Activated naive CD4-positive, alpha-beta T cell treated with anti-CD3 and anti-CD28 coated beads, Interleukin-2, amount 10 ng/mL, durations not matched to agents 7 days and 5 days (primary cell): ENCODE measurements around the gene BCR.
"Not testable (repeated sequence)": the region's sequence is repeated elsewhere in the genome, so short reads cannot be mapped to it uniquely, and the experiment has no call there.

ENCODE experiments used
- CTCF ChIA-PET: fragments of 350-600 bp; sonication (Branson Sonifier 250); formaldehyde crosslinking; loops from one replicate; lab custom pipeline; 2021; ENCODE audit warnings: antibody characterized with exemption; lab: Charles Lee
- DNase-seq: peaks from one replicate; pipeline ENCODE4 v3.0.0-alpha.2; 2020
- H3K27ac Mint-ChIP-seq: one replicate; pipeline ENCODE4 v1.8.0; 2021; ENCODE audit warnings: mild to moderate bottlenecking, moderate library complexity, mixed read lengths
- H3K27me3 Mint-ChIP-seq: one replicate; pipeline ENCODE4 v1.8.0; 2021; ENCODE audit warnings: mild to moderate bottlenecking, mixed read lengths
- H3K36me3 Mint-ChIP-seq: one replicate; pipeline ENCODE4 v1.8.0; 2021; ENCODE audit warnings: mixed read lengths
- H3K4me1 Mint-ChIP-seq: one replicate; pipeline ENCODE4 v1.8.0; 2021; ENCODE audit warnings: mixed read lengths
- H3K4me3 Mint-ChIP-seq: one replicate; pipeline ENCODE4 v1.8.0; 2021; ENCODE audit warnings: mild to moderate bottlenecking, moderate library complexity, mixed read lengths
- H3K9me3 Mint-ChIP-seq: one replicate; pipeline ENCODE4 v1.8.0; 2021; ENCODE audit warnings: mixed read lengths

BCR gene

DNA sequence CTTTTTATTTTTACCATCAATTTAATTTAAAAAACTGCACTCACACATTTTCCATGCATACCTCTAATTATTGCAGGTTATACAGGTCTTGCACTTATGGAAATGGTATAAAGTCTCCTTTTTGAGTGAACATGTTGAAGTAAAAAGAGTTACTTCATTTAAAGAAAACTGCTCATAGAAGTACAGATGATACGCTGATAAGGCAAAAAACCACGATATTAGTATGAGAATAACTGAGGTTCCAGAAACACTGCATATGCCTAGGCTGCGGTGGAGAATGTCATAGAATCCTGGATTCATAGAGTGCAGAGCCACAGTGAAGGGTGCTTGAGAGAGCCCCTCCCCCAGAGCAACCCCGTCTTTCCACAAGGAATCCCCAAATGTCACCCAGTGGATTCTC is 175.8 kb downstream of the BCR start:
- Mint-ChIP-seq H3K27me3 (peaks cover 45% of the 10 kb centered on the region), H3K4me3 (no peak overlapping the region), H3K9me3 (no peaks in the 10 kb centered on the region), H3K27ac (no peak overlapping the region), H3K4me1 (peaks cover 6% of the 10 kb centered on the region), H3K36me3 (no peaks in the 10 kb centered on the region)
- no peak for DNase-seq
- CTCF ChIA-PET, result no interaction called here

- CTCF ChIA-PET, result interaction anchor here (1.2 kb wide), 1 partner anchor 29 kb away, joined by 3 read pairs; no protein-coding TSS in a partner anchor
- Mint-ChIP-seq H3K27ac (no peak overlapping the region), H3K27me3 (peaks cover 45% of the 10 kb centered on the region), H3K9me3 (no peaks in the 10 kb centered on the region), H3K4me3 (no peak overlapping the region), H3K4me1 (peaks cover 6% of the 10 kb centered on the region), H3K36me3 (no peaks in the 10 kb centered on the region)
- no peak for DNase-seq
These were observed 176.7 kb downstream of the BCR start for GRCh38 chr22:23357053-23357452.

GRCh38 chr22:23359583-23360123 is 179.3 kb downstream of the BCR start:
- CTCF ChIA-PET, result no interaction called here
- Mint-ChIP-seq H3K27me3 (peaks cover 35% of the 10 kb centered on the region), H3K4me1 (no peaks in the 10 kb centered on the region), H3K4me3 (no peak overlapping the region), H3K27ac (no peak overlapping the region), H3K9me3 (no peaks in the 10 kb centered on the region), H3K36me3 (no peaks in the 10 kb centered on the region)
- DNase-seq, result no peak

DNA sequence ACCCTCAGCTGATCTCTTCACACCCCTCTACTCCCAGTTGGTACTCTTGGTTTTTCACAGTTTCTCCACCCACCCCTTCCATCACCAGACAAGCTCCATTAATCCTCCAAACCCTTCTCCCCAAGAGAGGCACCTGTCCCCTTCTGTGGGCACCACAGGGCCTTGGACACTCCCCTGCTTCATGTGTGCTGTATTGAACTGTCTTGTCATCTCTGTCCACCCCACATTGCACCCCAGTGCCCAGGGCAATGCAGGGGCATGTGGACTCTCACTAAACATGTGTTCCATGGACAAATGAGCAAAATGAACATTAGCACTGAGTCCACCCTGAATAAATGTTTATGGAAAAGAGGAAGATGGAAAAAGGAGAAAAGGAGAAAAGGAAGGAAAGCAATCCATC is 181.4 kb downstream of the BCR start:
- no peak overlapping the region for H3K4me3 Mint-ChIP-seq
- no peak overlapping the region for H3K27ac Mint-ChIP-seq
- no peaks in the 10 kb centered on the region for H3K9me3 Mint-ChIP-seq
- H3K27me3 Mint-ChIP-seq, result peaks cover 34% of the 10 kb centered on the region
- H3K36me3 Mint-ChIP-seq, result no peaks in the 10 kb centered on the region
- no peak for DNase-seq
- no peaks in the 10 kb centered on the region for H3K4me1 Mint-ChIP-seq
- CTCF ChIA-PET, result no interaction called here

DNA sequence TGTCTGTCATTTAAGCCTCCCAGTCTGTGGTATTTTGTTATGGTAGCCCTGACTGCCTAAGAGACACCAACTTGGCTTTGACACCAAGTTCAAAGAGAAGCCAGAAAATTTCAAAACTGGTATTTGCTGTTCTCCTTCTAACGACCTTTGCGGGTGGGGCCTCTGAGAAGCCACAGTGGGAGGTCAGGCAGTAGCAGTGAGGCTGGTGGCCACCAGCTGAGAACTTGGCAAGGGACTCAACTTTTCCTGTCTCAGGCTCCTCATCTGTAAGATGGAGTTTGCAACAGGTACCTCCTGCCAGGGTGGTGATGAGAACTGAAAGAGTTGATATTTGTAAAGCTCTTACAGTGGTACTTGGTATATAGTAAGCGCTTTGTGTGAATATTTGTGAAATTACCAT is 183.4 kb downstream of the BCR start:
- no peak for DNase-seq
- Mint-ChIP-seq H3K27me3 (peaks cover 44% of the 10 kb centered on the region), H3K36me3 (no peaks in the 10 kb centered on the region), H3K9me3 (no peaks in the 10 kb centered on the region), H3K4me3 (no peak overlapping the region), H3K27ac (no peak overlapping the region), H3K4me1 (no peaks in the 10 kb centered on the region)
- CTCF ChIA-PET, result no interaction called here

DNA sequence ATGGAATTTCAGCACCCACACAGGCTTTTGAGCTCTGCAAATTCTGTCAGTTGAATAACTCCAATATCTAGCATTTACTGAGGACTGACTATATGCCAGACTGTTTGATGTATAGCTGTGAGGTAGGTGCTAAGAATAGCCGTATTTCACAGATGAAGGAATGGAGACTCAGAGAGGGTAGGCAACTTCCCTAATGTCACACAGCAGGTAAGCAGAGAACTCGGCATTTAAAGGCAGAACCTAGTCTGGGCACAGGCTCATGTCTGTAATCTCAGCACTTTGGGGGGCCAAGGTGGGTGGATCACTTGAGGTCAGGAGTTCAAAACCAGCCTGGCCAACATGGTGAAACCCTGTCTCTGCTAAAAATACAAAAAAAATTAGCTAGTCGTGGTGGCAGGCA is 184.1 kb downstream of the BCR start:
- Mint-ChIP-seq H3K4me3 (no peak overlapping the region), H3K27me3 (peaks cover 51% of the 10 kb centered on the region), H3K27ac (no peak overlapping the region), H3K4me1 (no peaks in the 10 kb centered on the region), H3K36me3 (no peaks in the 10 kb centered on the region), H3K9me3 (no peaks in the 10 kb centered on the region)
- CTCF ChIA-PET, result interaction anchor here (0.8 kb wide), 1 partner anchor 306 kb away, joined by 4 read pairs; no protein-coding TSS in a partner anchor
- no peak for DNase-seq

GRCh38 chr22:23365524-23365923 is 185.2 kb downstream of the BCR start:
- H3K27ac Mint-ChIP-seq, result no peak overlapping the region
- H3K27me3 Mint-ChIP-seq, result peaks cover 49% of the 10 kb centered on the region
- no peaks in the 10 kb centered on the region for H3K36me3 Mint-ChIP-seq
- DNase-seq, result no peak
- H3K4me1 Mint-ChIP-seq, result no peaks in the 10 kb centered on the region
- no peaks in the 10 kb centered on the region for H3K9me3 Mint-ChIP-seq
- CTCF ChIA-PET, result no interaction called here
- H3K4me3 Mint-ChIP-seq, result no peak overlapping the region

DNA sequence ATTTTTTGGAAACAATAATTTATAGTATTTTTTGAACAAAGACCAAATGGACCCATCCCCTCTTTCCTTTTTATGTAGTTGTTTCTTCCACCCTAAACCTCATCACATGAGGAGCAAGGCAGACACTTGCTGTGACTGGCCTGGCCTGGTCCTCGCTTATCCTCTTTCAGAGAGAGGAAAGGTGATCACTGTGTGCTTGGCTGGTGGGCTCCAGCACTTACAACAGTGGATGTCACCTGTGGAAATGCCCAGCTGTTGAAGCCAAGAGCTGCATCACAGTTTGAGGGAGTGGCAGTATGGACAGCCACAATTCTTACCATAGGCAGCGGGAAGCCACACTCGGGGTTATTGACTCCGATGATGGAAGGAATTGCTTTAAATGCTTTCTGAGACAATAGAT is 185.7 kb downstream of the BCR start:
- Mint-ChIP-seq H3K27me3 (peaks cover 49% of the 10 kb centered on the region), H3K9me3 (no peaks in the 10 kb centered on the region), H3K4me1 (no peaks in the 10 kb centered on the region), H3K36me3 (no peaks in the 10 kb centered on the region), H3K27ac (no peak overlapping the region), H3K4me3 (no peak overlapping the region)
- CTCF ChIA-PET, result no interaction called here
- no peak for DNase-seq

- DNase-seq, H3K27ac Mint-ChIP-seq, H3K4me3 Mint-ChIP-seq, H3K36me3 Mint-ChIP-seq, CTCF ChIA-PET, H3K4me1 Mint-ChIP-seq, H3K9me3 Mint-ChIP-seq: not testable (repeated sequence)
- H3K27me3 Mint-ChIP-seq, result peaks cover 47% of the 10 kb centered on the region
These were observed 186.9 kb downstream of the BCR start for GRCh38 chr22:23367196-23367595.
